GM18511 (cell line): ENCODE data around the gene SENP5.
"Not testable (repeated sequence)": the region's sequence is repeated elsewhere in the genome, so short reads cannot be mapped to it uniquely, and the experiment has no call there.

Source experiments
- ATAC-seq: cut with Tn5 transposase; IDR thresholded peaks from one replicate; pipeline ENCODE4 v1.9.1; 2021; ENCODE audit warnings: mild to moderate bottlenecking, moderate library complexity; ENCODE audit not compliant: unreplicated experiment

The SENP5 gene

DNA sequence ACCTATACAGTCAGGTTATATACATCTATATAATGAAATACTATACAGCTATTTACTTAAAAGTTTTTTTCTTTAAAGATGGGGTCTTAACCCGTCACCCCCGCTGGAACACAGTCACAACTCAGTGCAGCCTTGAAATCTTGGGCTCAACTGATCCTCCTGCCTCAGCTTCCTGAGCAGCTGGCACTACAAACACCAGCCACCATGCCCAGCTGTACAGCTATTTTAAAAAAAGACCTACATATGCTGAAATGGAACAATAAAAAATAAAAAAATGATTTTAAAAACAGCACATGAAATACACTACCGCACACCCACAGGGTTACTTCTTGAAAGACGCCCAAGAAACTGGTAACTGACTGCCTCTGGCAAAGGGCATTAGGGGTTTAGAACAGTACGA lies 70.9 kb downstream of the SENP5 start:
- no peak for ATAC-seq

DNA sequence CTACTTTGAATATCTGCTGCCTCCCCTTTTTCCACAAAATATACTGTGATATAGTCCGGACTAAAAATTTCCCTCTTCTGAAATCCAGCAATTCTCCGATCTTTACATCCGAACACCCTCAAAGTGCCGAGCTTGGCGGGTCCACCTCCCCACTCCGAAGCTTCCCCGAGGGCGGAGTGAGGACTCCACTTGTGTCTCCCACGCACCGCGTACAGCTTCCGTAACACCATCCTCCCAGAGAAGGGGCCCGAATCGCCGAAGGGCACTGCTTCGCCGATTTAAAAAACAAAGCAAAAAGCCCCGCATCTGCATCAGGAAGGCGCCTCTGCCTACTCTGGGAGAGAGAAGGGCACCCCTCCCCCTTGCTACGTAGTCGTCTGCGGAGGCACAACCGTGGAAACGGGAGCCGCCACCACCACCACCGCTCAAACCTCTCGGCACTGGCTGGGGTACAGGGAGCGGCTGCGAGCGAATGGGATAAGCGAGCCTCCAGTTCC lies 74.1 kb downstream of the SENP5 start:
- peak; percentile 43 for ATAC-seq

GRCh38 chr3:196942226-196942914 lies 74.7 kb downstream of the SENP5 start, which contains the start of gene NCBP2:
Gene NCBP2 (minus strand): TSS chr3:196942528. CDS start chr3:196942503, 25 bp downstream.
- peak; percentile 90 for ATAC-seq

DNA sequence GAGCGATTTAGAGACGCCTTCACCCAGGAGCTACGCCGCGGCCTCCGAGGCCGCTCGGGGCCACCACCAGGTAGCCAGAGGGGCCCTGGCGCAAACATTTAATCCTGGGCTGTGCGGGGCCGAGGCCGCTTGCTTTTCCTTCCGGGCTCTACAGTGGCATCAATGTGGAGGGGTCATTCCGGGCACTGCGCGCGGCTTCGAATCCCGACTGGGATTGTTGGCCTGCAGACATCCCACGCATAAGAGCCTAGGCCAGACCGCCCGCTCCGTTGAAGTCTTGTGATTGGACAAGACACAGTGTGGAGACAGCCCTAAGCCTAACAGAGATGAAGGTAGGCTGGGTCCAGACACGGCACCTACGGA lies 75.2 kb downstream of the SENP5 start:
- ATAC-seq: peak; percentile 9

DNA sequence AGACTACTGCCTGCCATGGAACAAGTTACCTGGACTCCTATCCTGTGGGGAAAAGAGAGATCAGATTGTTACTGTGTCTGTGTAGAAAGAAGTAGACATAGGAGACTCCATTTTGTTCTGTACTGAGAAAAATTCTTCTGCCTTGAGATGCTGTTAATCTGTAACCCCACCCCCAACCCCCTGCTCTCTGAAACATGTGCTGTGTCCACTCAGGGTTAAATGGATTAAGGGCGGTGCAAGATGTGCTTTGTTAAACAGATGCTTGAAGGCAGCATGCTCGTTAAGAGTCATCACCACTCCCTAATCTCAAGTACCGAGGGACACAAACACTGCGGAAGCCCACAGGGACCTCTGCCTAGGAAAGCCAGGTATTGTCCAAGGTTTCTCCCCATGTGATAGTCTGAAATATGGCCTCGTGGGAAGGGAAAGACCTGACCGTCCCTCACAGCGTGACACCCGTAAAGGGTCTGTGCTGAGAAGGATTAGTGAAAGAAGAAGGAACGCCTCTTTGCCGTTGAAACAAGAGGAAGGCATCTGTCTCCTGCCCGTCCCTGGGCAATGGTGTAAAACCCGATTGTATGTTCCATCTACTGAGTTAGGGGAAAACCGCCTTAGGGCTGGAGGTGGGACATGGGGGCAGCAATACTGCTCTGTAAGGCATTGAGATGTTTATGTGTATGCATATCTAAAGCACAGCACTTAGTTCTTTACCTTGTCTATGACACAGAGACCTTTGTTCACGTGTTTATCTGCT lies 76.5 kb downstream of the SENP5 start:
- ATAC-seq: not testable (repeated sequence)

DNA sequence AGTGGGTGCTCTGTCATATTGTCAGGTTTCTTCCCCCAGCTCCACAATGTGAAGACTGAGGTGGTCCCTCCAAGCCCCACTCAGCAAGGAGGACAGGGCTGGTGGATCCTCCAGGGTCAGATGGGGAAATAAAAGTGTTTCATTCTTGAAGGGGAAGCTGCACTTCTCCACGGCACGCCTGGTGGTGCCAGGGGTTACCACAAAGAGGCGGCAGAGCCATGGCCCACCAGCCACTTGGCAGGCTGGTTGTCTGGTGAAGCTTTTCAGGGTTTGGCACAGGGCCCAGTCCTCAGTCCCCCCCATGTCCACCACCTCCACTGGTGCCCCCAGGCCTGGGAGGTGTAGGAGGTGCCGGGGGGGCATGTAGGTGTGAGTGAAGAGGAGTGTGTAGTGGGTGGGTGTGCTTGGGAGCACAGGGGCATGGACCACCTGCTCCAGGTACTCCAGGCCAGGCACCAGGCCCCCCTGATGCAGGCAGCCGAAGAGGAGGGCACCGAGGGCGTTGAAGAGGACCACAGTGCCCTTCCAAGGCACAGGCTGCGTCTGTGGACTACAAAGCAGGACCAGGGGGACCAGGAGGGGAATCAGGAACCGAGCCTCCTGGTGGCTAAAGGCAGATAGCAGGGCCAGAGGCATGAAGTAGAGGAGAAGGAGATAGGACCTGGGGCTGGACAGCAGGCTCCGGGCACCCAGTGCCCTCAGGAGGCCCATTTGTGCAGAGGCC lies 79.6 kb downstream of the SENP5 start:
- ATAC-seq: no peak

DNA sequence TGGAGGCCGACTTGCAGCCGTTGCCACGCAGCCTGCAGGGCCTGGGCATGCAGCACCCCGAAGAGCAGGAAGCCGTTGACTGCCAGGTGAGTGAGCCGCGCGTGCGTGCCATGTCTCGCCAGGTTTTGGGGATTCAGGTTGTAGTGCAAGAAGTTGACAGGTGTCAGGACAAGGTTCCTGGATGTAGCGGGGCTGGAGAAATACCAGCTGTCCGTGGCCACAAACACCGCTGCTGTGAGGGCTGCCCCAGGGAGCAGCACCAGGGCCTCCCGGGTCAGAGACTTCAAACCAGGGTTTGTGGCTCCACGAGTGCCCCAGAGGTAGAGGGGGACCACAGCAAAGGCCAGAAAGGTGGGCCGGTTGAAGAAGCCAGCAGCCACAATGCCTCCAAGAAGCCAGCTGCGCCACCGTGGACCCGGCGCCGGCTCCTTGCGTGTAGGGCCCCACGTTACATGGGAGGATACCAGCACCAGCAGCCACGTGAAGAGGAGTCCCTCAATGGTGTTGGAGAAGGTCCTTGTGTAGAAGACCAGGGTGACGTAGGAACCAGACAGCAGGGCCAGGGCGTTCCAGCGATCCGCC lies 80.2 kb downstream of the SENP5 start:
- no peak for ATAC-seq

GRCh38 chr3:196948442-196949284 lies 80.9 kb downstream of the SENP5 start:
- no peak for ATAC-seq

- ATAC-seq: no peak
These were observed 81.5 kb downstream of the SENP5 start for GRCh38 chr3:196949285-196949619.

DNA sequence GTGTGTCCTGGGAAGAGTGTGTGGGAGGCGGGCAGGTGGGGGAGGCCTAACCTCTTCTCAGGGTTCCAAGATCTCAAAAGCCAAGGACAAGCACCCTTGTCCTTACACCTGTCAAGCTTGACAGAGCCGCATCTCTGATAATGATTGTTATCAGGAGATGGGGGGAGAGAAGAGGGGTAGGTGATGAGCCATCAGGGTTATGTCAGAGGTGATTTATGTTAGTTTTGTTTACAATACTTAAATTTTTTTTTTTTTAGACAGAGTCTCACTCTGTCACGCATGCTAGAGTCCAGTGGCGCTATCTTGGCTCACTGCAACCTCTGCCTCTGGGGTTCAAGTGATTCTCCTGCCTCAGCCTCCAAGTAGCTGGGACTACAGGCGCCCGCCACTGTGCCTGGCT lies 82.0 kb downstream of the SENP5 start:
- no peak for ATAC-seq

- ATAC-seq: no peak
These were observed 83.7 kb downstream of the SENP5 start for GRCh38 chr3:196951371-196951770.

- ATAC-seq: no peak
These were observed 87.1 kb downstream of the SENP5 start for GRCh38 chr3:196954832-196955231.

DNA sequence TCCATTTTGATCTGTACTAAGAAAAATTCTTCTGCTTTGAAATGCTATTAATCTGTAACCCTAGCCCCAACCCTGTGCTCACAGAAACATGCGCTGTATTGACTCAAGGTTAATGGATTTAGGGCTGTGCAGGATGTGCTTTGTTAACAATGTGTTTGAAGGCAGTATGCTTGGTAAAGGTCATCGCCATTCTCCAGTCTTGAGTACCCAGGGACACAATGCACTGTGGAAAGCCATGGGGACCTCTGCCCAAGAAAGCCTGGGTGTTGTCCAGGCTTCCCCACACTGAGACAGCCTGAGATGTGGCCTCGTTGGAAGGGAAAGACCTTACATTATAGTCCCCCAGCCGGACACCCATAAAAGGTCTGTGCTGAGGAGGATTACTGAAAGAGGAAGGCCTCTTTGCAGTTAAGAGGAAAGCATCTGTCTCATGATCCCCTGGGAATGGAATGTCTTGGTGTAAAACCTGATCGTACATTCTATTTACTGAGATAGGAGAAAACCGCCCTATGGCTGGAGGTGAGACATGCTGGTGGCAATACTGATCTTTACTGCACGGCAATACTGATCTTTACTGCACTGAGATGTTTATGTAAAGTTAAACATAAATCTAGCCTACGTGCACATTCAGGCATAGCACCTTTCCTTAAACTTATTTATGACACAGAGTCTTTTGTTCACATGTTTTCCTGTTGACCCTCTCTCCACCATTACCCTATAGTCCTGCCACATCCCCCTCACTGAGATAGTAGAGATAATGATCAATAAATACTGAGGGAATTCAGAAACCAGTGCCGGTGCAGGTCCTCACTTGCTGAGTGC lies 94.6 kb downstream of the SENP5 start:
- ATAC-seq: no peak

GRCh38 chr3:196962930-196963630 lies 95.4 kb downstream of the SENP5 start:
- no peak for ATAC-seq

DNA sequence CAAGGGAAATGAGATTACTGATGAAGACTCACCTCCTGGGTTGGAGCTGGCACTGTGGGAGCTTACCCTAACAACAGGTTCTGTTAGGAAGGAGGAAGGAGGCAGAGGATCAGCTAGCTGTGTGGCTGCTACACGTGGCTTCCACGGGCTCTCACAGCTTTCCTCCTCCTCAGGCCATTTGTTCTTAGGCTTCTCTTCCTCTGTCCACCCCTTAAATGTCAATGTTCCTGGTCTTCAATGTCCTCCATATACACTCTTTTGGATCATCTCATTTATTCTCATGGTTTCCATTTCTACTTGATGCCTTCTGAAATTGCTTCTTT lies 95.9 kb downstream of the SENP5 start:
- ATAC-seq: no peak

- no peak for ATAC-seq
These were observed 97.5 kb downstream of the SENP5 start for GRCh38 chr3:196965112-196965803.

DNA sequence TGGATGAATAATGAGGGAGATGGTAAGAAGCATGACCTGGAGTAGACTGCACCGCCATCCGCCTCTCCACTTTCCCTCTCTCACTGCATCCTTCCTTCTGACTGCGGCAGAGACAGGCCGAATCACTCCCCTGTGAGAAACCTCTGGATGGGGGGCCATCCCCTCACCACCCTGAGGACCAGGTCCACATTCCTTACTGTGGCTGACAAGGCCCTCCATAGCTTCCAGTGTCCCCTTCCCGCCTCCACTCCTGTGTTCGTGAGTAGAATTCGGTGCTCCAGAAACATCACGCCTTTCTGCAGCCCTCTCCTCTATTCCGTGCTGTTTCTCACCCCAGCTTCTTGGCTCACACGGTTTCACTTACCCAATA lies 98.1 kb downstream of the SENP5 start:
- no peak for ATAC-seq

DNA sequence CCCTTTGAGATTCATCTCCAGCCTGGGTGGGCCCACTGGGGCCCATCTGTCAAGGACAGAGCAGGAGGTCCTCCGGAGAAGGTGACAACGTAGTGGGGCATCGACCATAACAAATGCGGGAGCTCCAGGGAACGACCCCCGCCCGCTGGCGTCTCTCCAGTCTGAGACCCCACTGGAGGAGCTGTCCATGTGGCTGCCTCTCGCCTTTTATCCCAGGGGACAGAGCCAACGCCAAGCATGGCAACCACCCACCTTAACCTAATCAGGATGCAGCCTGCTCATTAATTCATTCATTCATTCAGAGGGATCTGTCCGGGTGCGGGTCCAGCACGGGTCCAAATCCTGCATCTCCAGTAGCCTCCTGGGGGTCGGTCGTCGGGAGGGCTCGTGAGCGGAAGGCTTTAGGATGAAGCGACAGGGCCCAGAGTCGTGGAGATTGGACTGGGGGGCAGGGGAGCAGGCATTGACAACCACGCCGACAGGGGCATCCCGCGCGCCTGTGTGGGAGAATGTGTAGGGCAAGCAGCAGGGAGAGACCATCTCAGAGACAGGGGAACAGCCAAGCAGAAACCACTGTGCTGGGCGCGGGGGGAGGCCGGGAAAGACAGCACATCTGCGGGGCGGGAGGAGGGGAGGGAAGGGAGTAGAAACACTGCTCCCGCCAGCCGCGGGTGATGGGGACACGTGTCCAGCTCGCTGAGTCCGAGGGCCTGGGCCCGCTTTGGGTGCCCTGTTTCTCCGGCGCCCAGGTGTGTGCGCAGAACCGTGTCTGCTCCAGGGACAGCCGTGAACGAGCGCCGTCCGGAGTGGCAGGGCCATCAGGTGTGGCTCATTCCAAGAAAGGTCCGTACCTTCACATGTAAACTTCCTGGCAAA lies 99.0 kb downstream of the SENP5 start:
- ATAC-seq: no peak
